Hematopoietic multipotent progenitor cell treated with erythropoietin and hydrocortisone succinate and interleukin-3 and kit ligand, for 15 days (in vitro differentiated cells): ENCODE data around the gene PRRC2B.
"Not testable (repeated sequence)": the region's sequence is repeated elsewhere in the genome, so short reads cannot be mapped to it uniquely, and the experiment has no call there.

Source experiments
- DNase-seq: peaks from one replicate; pipeline ENCODE4 v3.0.0-alpha.2; 2015; ENCODE audit warnings: low spot score

The PRRC2B gene

DNA sequence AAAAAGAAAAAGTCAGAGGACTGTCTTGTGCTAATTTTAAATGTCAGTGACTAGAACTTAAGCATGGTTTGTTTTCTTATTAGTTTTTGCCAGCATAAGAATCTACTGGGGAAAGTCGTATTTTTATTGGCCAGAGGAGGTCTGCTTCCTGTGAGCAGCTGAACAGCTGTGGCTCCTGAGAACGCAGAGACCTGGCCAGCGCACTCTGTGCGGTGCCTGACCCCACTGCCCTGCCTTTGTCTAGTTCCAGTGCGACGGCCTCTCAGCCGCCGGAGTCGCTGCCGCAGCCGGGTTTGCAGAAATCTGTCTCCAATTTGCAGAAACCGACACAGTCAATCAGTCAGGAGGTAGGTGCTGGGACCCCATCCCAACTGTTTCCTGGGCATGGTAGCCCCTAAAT lies 42.5 kb downstream of the PRRC2B start:
- no peak for DNase-seq

GRCh38 chr9:131436865-131437271 lies 43.0 kb downstream of the PRRC2B start:
- DNase-seq = no peak

DNA sequence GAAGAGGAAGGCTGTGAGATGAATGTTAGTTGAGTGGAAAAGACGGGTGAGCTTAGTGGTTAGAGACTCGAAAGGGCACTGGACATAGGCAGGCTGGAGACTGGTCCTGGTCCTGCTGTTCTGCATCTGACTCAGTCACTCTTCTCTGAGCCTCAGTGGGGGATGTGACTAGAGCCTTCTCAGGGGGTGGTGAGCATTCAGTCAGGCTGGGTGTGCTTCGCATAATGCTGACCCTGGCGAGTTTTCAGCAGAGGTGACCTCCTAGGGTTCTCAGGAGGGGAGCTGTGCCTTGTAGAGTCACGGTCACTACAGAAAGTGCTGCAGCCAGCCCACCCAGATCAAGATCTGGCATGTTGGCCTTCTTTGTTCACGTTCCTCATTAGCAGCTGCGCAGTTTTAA lies 44.3 kb downstream of the PRRC2B start:
- DNase-seq = no peak

- no peak for DNase-seq
These were observed 45.3 kb downstream of the PRRC2B start for GRCh38 chr9:131439224-131439623.

- no peak for DNase-seq
These were observed 47.6 kb downstream of the PRRC2B start for GRCh38 chr9:131441441-131441840.

- no peak for DNase-seq
These were observed 48.5 kb downstream of the PRRC2B start for GRCh38 chr9:131442351-131442750.

DNA sequence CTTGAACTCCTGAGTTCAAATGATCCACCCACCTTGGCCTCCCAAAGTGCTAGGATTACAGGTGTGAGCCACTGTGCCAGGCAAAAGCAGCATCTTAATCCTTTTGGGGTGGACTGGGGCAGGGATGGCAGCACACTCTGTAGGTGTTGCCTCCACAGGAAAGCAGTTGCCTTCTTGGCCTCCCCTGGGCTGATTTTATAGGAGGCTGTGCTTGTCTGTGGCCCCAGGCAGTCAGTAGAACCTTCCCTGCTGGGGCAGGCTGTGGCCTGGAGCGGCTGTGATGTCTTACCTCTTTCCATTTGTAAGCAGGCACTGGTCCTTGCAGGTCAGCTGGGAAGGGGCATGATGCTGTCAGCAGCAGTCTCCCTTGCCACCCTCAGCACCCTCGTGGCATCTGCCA lies 49.8 kb downstream of the PRRC2B start:
- no peak for DNase-seq

DNA sequence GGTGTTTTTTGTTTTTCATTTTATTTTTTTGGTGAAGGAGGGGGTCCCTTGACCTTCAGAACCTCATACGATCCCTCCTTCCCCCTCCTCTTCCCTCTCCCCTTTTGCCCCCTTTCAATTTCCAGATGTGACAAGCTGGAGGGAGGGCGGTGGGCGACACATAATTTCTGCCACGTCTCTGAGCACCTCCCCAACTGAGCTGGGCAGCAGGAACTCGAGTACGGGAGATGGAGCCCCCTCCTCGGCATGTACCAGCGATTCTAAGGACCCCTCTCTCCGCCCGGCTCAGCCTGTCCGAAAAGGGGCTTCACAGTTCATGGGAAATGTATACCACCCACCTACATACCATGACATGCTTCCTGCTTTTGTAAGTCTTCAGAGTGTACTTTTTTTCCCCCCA lies 52.4 kb downstream of the PRRC2B start:
- no peak for DNase-seq

DNA sequence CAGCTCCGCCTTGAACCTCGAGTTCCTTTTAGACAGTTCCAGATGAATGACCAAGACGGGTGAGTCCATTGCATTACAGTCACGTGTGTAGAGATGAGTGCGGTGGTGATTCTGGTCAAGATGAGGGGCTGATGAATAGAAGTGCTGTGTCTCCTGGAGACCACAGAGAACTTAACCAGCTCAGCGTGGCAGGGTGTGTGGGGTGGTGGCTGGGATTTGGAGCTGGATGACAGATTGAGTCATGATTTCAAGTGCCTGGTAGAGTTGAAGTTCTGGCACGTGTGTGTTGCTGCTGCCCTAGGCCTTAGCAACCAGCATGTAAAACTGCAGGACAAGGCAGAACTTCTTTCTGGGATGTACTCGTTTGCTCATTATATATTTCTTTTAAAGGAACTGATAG lies 53.3 kb downstream of the PRRC2B start:
- no peak for DNase-seq

DNA sequence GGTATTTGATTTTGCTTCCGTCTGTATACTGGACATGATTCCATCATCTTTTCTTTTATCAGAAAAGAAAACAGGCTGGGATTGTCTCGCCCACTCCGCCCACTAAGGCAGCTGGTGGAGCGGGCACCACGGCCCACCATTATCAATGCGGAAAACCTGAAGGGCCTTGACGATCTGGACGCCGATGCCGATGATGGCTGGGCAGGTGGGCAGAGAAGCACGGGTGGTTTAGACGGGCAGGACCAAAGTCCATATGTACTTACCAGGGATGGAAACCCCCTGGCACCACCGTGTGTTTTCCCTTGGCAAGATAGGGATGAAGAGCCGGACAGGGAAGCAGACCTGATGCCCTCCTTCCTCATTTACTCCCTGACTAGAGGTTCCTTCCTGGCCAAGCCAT lies 53.7 kb downstream of the PRRC2B start:
- DNase-seq = no peak

DNA sequence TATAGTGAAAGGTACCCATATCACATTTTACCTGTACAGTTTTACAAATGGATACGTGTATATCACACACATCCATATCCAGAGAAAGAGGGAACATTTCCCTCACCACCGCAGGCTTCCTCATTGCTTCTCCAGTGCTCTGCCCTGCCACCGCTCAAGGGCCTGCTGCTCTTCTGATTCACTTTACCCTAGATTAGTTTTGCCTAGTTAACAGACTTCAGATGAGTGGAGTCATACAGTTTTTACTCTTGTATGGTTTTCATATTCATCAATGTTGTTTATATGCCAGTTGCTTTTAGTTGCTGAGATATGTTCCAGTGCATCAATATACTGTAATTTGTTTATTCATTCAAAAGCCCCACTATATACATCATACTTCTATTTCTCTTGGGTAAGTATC lies 54.9 kb downstream of the PRRC2B start:
- no peak for DNase-seq

- no peak for DNase-seq
These were observed 55.4 kb downstream of the PRRC2B start for GRCh38 chr9:131449276-131449675.

- DNase-seq = no peak
These were observed 60.1 kb downstream of the PRRC2B start for GRCh38 chr9:131454028-131454427.

- not testable (repeated sequence) for DNase-seq
These were observed 61.8 kb downstream of the PRRC2B start for GRCh38 chr9:131455655-131456054.

DNA sequence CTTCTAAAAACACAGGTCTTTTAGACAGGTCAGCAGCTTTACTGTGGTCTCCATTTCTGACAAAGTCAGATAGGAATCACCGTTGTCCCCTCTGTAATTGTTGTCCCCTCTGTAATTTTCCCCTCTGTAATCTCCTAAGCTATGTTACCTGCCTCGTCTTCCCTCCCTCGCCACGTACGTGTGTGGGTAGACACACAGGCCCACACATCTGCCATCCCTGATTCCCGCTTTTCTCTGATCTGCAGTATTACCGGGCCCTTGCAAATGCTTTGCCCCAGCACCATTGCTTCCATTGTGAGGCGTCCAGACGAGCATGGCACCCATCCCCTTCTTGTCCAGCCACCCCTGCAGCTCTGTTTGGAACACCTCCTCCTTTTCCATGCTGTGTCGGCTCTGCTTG lies 63.9 kb downstream of the PRRC2B start:
- no peak for DNase-seq

DNA sequence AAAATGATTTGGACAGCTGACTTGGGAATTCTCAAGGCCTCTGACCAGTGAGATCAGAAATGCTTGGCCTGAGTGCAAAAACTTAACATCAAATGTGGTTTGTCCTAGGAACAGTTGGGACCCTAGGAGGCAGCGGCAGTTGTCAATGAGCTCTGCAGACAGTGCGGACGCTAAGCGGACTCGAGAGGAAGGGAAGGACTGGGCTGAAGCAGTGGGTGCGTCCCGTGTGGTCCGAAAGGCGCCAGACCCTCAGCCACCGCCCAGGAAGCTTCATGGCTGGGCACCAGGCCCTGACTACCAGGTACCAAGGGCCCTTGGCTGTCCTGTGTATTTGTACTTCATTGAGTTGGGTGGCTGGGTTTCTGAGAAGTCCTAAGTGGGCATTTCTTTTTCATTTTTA lies 65.2 kb downstream of the PRRC2B start:
- no peak for DNase-seq

DNA sequence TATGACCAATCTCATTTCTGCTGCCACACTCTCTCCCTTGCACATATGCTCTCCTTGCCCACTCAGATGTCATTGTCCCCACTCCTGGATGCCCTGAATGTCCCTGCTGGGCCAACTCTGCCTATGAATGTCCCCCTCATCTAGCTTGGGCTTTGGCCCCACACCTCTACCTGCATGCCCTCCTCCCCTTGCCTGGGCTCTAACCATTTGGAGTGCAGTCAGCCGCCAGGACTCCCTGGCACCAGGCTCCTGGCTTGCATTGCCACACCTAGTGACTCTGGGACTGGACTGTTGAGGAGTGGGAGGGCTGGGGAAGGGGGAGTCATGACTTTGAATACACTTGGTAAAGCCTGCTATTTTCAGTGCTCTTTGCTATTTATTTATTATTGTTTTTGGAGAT lies 67.3 kb downstream of the PRRC2B start:
- DNase-seq = no peak

- DNase-seq = no peak
These were observed 70.6 kb downstream of the PRRC2B start for GRCh38 chr9:131464354-131465000.

GRCh38 chr9:131465401-131465800 lies 71.5 kb downstream of the PRRC2B start:
- no peak for DNase-seq

GRCh38 chr9:131467214-131467935 lies 73.5 kb downstream of the PRRC2B start:
- DNase-seq = no peak

DNA sequence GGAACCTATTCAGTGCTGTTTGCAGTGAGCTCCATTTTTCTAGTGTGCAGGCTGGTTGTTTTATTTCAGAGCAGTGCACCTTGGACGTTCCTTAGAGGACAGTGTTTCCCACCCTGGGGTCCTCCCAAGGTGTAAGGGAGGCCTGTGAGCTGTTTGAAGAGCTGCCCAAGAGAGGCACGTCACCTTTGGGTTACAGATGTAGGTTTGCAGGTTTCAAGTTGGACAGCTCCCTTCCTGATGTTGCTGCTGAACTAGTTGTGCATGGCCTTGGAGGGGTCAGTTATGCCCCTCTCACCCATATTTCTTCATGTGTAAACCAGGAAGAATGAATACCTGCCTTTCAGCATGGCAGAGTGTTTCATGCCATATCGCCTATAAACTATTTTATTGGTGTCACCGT lies 74.1 kb downstream of the PRRC2B start:
- no peak for DNase-seq

DNA sequence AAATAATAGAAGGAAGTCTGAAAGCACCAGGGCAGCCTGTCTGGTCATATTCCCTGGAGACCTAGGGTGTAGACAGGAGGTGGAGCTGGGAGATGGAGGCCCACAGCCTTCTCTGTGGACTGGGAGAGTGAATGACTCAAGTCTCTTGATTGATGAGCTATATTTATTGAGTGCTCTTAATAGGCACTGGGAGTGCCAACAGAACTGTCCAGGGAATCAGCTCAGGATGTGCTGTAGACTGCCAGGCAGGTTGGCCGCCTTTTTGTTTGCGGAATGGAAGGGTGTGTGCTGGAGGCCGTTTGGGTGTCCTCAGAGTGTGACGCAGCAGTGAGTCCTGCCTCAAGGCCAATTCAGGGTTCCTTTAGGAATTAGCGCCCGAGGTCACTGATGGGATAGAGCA lies 75.5 kb downstream of the PRRC2B start:
- no peak for DNase-seq

DNA sequence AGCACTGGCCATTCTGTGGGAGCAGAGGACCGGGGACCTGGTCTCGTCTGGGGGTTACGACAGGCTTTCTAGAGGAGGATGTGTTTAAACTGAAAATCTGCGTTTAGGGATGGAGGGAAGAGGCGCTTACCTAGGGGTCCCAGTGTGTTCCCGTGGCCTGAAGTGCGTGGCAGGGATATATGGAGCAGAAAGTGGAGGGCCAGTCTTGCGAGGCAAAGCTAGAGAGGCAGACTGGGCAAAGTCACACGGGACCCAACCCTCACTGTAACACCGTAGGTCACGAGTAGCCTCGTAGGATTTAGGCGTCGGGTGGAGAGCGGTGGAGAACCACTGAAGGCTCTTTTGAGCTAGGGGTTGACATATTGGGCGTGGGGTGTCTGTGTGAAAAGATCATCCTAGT lies 76.1 kb downstream of the PRRC2B start:
- no peak for DNase-seq

GRCh38 chr9:131470581-131470991 lies 76.7 kb downstream of the PRRC2B start:
- DNase-seq = no peak
